ENCODE measurements around the gene FERD3L.

DNA sequence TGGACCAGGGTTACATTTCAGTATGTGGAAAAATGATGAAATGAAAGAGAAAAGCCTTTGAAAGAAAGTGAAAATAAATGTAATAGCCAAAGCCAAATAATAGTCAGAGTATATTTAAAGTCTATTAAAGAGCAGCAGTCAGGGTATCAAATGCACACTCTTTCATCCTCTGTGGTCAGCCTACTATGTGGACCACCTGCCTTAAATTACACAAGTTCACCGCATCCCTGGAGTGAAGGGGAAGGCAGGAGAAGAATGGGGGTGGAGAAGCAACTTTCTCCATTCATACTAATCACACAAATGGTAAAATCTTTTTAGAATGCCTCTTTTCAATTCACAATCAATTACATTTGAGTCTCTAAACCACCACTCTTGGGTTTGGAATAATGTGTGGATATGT is 43.7 kb downstream of the FERD3L start:
- TF ChIP-seq EP300 (IDR thresholded peaks at IDR 0.05): no peak
- no peak for TF ChIP-seq POLR2A (IDR thresholded peaks at IDR 0.05)
- TF ChIP-seq CTCF (IDR thresholded peaks at IDR 0.05): no peak

Measured in gastroesophageal sphincter (tissue), 3 donors.